HG03565 (cell line): ENCODE measurements around the gene THBS4.

Source experiments
- ATAC-seq: cut with Tn5 transposase; IDR thresholded peaks from one replicate; pipeline ENCODE4 v1.9.1; 2021; ENCODE audit warnings: mild to moderate bottlenecking, moderate library complexity; ENCODE audit not compliant: unreplicated experiment

The THBS4 gene

DNA sequence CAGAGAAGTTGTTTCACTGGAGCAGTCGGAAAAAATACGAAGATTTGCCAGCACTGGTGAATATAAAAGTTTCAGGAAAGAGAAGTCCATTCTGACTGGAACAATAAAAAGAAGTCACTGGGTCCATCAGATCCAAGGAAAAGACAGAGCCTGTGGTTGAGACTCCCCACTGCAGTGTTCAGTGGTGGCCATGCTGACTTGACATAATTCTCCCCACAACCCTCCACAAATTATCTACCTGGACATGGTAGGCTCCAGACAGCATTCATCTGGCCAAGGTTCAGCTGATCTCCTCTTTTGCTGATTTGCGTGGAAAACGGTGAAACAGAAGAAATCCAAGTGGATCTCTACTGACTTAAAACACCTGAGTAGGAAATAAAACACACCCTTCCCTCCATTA is 8.0 kb downstream of the THBS4 start:
- ATAC-seq: no peak

DNA sequence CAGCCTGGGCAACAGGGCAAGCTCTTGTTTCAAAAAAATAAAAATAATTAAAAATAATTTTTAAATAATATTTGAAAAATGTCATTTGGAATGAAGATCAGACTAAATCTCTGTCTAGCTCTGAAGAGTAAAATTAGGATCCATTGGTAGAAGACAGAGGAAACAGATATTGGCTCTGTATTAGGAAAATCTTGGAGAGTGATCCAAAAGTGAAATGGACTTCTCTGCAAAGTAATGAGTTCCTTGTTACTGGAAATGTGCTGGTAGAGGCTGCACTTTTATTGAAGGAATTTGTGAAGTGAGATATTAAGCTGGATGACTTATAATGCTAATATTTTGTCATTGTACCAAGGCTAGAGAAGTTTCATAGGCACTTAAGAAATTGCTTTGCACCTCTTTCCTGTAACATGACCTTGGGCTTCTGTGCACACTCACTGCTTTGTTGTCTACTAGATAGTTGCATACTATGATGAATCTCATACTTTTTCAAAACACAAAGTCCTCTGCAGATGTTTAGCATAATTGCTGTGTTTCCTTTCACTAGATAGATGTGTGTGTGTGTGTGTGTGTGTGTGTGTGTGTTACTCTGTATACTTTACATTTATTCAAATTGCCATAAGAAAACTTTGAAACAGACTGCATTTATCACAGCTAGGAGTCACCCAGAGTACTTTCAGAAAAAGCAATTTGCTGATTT is 13.1 kb downstream of the THBS4 start:
- ATAC-seq: no peak

DNA sequence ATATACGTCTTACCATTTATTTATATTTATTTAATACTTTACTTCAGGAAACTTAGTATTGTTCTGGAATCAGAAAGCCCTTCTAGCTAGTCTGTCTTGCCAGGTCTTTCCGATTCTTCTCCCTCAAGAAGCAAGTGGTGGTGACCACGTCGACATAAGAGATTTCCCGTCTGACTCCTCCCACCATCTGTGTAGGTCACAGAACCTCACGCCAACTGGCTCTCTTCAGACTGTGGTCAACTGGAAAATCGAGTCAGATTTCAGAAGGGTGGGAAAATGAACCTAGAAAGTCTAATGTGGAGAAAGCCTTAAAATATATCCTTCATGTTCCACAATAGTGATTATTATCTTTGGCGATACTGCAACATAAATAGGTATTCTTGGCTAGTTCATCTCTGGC is 17.3 kb downstream of the THBS4 start:
- no peak for ATAC-seq

DNA sequence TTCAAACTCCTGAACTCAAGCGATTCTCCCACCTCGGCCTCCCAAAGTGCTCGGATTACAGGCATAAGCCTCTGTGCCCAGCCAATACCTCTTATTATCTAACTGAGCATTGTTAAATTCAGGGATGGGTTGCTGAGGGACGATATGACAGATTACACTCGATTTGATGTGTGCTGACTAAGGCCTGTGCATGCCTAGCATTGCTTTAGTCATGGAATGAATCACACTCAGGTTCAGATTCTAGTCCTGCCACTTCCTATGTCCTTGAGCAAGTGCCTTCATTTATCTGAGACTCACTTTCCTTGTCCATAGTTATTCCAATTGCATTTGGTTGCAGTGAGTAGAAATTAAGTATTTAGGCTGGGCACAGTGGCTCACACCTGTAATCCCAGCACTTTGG is 19.5 kb downstream of the THBS4 start:
- no peak for ATAC-seq

DNA sequence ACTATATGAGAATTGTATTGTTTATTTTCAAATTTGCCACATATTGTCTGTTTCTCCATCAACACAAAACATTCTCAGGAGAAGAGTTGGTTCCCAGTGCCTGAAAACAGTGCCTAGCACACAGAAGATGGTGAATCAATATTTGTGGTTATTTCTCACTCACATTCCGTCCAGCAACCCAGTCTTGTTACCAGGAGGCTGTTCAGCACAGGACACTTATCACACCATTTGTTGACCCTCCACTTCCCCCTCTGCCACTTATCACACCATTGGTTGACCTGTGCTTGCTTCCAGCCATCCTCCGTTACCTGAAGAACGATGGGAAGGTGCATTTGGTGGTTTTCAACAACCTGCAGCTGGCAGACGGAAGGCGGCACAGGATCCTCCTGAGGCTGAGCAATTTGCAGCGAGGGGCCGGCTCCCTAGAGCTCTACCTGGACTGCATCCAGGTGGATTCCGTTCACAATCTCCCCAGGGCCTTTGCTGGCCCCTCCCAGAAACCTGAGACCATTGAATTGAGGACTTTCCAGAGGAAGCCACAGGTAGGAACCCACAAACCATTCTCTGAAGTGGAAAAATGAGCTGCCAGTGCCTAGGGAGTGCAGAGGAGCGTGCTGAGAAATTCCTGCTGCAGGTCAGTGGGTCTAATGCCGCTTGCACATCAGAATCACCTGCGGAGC is 20.5 kb downstream of the THBS4 start:
- ATAC-seq: no peak

DNA sequence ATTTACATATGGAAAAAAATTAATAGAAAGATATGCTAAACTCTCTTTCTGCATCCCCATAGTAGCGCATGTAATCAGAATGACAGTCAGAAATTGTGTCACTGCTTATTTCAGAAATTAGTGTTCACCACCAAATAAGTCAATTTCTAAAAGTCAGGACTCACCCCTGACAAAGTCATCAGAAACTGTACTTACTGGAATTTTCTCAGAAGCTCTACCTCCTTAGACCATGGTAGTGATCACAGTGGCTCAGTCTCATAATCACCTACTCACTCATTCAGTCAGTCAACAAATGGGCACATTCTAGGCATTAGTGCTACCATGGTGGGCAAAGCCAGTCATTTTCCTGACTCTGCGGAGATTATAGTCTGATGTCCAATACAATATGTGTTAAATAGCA is 22.0 kb downstream of the THBS4 start:
- no peak for ATAC-seq

DNA sequence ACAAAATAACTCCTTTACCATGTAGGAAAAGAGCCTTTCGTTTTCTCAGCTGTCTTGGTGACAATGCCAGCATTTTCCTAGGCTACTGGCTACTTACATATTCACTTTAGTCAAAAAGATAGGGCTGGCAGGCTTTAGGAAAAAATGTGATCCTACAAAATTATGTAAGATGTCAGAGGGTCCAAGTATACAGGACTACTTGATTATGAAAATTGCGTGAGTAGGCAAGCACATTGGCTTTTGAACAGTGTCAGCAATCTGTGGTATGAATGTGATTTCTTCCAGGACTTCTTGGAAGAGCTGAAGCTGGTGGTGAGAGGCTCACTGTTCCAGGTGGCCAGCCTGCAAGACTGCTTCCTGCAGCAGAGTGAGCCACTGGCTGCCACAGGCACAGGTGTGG is 22.8 kb downstream of the THBS4 start:
- ATAC-seq: no peak

DNA sequence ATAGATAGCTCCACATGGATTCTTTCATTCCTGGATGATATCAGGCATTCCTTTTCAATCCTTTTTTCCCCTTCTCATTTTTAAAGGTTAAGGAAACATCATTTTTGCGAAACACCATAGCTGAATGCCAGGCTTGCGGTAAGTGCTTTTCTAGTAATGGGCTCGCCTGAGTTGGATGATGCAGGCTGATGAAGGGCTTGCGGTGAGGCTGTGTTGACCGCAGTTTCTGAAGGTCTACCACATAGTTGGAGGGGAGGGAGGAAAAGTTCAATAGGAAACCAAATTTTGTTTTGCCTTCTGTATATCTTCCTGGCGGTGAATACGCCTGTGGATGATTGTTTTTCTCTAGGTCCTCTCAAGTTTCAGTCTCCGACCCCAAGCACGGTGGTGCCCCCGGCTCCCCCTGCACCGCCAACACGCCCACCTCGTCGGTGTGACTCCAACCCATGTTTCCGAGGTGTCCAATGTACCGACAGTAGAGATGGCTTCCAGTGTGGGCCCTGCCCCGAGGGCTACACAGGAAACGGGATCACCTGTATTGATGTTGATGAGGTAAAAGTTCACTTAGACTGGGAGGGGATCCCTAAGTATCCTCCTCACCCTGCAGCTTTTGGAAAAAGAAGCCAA is 24.3 kb downstream of the THBS4 start:
- no peak for ATAC-seq

DNA sequence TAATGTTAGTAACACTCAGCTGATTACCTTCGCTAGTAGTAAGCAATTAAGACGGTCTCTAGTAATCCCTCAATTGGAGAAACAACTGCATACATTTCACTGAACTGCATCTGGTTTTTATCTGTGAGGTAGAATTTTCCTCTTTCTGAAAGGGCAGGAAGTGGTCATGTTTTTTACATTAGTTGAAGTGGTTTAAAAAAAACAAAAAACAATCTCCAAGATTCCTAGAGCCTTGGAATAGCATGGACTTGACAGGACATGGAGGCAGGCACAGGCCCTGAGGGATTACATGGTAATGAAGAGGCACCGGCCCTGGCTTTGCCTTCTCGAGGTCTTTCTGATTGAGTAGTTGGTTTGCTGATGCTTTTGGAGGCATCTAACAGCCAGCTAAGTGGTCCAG is 25.8 kb downstream of the THBS4 start:
- ATAC-seq: no peak

DNA sequence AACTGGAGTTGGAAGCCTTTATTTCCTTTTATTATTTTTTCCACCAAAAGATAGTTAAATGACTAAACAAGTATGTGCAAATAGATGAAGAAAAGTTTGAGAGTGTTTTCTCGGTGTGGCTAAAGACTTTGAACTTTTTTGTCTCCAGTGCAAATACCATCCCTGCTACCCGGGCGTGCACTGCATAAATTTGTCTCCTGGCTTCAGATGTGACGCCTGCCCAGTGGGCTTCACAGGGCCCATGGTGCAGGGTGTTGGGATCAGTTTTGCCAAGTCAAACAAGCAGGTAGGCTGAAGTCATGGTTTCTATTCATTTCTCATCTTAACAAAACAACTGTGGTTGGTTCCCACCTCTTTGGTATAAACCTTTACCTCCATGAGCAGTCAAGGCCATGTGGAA is 26.4 kb downstream of the THBS4 start:
- no peak for ATAC-seq

DNA sequence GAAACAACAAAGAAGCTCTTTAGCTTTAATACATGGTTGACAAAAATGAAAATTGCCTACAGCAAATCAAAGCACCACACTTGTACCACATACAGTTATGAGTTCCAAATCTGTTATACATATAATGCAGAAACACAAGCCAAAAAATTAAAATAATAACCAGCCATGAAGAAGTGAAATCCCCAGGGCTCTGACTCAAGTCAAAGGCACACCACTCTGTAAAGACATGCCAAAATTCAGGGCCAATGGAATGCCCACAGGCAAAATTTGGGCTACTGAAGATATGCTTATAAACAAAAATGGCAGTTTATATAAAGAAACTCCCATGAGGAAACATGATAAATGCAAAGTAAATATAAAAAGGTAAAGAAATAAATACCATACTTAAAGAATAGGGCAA is 29.0 kb downstream of the THBS4 start:
- ATAC-seq: no peak

DNA sequence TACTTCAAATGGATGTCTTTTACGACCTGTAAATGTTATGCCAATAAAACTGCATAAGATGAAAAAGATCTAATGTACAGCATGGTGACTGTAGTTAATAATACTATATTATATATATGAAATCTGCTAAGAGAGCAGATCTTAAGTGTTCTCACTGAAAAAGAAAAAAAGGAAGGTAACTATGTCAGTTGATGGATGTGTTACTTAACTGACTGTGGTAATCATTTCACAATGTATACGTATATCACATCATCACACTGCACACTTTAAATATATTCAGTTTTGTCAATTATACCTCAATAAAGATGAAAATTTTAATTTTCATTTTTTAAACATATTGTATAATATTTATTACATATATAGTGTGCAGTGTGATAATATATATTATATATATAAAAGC is 31.9 kb downstream of the THBS4 start:
- ATAC-seq: no peak

DNA sequence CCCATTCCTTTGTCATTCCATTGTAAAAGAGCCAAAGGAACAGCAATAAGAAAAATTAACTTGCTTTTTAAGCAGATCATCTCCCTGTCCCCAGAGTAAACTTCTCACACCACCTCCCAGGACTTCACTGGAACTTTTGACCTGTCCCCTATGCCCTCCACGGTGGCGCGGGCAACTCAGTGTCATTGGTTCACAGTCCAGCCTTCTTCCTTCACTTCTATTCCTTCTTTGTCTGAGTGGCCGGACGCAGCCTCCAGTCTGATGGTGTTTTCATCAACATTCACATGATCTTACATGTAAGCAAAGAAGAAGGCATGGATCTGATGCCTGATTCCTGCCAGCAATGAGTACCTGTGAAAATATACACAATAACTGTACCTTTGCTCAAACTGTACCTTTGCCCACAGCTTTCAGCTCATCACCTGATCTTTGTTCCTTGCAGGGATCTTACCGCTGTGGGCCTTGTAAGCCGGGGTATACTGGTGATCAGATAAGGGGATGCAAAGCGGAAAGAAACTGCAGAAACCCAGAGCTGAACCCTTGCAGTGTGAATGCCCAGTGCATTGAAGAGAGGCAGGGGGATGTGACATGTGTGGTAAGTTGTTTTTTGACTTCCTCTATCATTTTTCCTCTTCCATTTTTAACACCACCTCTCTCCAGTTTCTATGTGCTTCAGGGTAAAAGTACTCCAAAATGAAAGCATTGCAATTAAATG is 32.5 kb downstream of the THBS4 start:
- ATAC-seq: no peak

DNA sequence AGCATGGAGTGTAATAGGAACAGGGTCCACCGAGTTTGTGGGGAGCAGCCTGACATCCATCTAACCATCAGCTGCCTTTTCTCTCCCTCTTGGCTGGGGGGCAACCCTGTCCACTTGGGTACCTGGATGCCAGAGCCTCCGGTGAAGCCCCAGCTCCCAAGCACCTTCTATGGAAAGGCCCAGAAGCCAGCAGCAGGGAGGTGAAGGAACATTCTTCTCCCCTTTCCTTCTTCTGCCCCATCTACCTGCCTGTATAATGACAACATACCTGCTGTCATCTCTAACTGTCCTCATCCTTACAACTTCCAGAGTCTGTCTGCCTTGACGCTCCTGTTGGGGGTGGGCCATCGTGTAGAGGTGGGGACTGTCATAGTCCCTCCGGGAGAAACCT is 33.1 kb downstream of the THBS4 start:
- ATAC-seq: no peak

DNA sequence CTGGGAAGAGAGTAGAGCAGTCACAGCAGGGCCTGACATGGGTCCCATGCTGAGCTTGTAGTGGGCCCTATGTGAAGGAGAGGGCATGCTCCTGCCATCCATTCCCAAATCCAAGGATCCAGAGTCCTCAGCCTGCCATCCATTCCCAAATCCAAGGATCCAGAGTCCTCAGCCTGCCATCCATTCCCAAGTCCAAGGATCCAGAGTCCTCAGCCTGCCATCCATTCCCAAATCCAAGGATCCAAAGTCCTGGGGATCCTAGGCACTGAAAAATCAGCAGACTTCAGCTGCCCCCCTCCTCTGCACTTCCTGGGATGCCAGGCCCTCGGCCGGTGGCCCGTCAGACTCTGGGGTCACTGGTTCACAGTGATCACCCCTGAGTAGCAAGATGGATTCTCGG is 33.6 kb downstream of the THBS4 start:
- no peak for ATAC-seq

DNA sequence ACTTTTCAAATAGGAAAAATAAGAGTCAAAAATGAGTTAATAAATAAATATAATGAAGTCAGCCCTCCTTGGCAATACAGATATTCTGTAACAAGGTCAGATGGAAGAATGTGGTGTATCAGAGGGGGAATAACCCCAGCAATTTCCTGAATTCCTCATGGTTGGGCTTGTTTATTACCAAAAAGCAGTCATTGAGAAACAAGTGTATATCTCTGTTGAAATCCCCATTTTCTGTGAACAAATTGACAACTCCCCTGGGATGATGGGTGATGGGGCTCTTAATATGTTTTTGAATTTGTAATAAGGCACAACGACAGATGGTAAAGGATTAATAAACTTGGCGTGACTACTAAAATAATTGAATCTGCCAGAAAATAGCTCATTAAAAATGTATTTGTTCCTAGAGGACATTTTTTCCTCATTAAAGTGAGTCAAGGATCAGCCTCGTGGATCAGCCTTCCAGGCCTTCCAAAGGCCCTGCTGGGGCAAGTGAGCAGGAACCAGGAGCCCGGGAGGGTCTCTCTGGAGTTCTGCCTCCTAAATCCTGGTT is 34.2 kb downstream of the THBS4 start:
- no peak for ATAC-seq

DNA sequence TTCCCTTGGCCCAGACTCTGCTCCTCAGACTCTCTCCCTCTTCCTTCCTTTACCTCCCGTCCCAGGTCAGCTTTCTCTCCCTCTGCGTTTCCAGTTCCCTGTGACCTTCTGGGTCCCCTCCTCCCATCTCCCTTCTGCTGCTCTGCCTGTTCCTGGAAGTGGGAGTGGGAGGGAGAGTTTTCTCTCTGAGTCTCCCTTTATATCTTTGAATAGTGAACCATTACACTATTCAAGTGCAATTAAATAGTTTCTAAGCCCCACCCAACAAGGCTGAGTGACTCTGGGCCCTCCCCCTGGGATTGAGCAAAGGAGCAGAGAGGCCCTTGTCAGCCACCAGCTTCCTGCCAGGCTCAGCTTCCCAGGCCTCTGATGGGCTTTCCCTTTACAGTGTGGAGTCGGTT is 34.8 kb downstream of the THBS4 start:
- no peak for ATAC-seq

DNA sequence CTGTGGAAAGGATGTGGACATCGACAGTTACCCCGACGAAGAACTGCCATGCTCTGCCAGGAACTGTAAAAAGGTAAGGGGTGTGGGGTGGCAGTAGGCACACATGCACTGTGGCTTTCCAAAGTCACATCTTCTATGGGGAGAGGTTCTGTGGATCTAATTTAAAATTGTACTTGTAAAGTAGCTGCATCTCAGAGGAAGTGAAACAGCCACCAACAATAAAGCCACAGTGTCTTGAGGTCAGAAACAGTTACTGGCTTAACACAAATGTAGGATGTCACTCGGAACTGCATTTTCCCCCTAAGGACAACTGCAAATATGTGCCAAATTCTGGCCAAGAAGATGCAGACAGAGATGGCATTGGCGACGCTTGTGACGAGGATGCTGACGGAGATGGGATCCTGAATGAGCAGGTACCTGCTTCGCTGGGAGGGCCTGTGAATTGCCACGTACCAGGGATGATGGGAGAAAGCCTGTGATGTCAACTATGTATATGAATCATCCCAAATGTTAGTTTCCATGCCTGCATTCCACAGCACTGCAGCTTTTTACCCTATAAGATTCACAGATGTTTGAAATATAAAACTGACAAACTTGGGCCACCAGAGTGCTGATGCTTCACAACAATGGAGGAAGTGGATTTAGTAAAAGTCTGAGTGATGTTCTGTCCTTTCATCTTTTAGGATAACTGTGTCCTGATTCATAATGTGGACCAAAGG is 35.3 kb downstream of the THBS4 start:
- peak; percentile 49 for ATAC-seq

DNA sequence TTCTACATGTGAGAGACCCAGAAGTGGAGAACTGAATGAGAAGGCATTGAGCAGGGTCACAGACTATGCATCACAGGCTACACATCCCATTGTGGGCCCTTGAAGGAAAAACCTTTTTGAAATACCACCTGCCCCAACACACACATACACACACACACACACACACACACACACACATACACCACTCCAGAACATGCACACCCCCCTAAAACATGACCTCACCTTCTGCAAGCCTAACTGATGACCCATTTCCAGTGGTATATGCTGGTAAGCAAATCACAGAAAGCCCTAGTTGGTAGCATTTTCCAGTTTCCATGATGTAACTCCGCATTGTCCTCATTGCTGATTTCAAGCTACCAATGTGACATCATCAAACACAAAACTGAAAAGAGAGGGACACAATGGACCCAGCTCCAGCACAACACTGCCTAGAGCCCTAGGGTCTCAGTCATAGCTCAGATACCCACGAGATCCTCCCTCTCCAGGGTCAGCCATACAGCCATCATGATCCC is 36.4 kb downstream of the THBS4 start:
- no peak for ATAC-seq
